Glutamatergic neuron (in vitro differentiated cells): ENCODE data around the gene SEC24A. TPM values are rescaled to one million over a fixed set of nuclear protein-coding genes. Genes with fewer than 3 reads are reported as not detected.

Experiments
- DNase-seq: peaks from one replicate; pipeline ENCODE4 v3.0.0; 2022
- H3K27ac Mint-ChIP-seq: one replicate; pipeline ENCODE4 v1.8.0; 2020; ENCODE audit warnings: mild to moderate bottlenecking, mixed read lengths, inconsistent platforms; ENCODE audit not compliant: unreplicated experiment
- H3K27me3 Mint-ChIP-seq: one replicate; pipeline ENCODE4 v1.8.0; 2020; ENCODE audit warnings: mild to moderate bottlenecking, moderate library complexity, mixed read lengths, inconsistent platforms; ENCODE audit not compliant: unreplicated experiment
- H3K36me3 Mint-ChIP-seq: one replicate; pipeline ENCODE4 v1.8.0; 2020; ENCODE audit warnings: mild to moderate bottlenecking, mixed read lengths, inconsistent platforms; ENCODE audit not compliant: unreplicated experiment
- H3K4me1 Mint-ChIP-seq: one replicate; pipeline ENCODE4 v1.8.0; 2020; ENCODE audit warnings: mild to moderate bottlenecking, low read depth, mixed read lengths, inconsistent platforms; ENCODE audit not compliant: unreplicated experiment
- H3K4me3 Mint-ChIP-seq: one replicate; pipeline ENCODE4 v1.8.0; 2020; ENCODE audit warnings: mild to moderate bottlenecking, mixed read lengths, inconsistent platforms; ENCODE audit not compliant: unreplicated experiment
- H3K9me3 Mint-ChIP-seq: one replicate; pipeline ENCODE4 v1.8.0; 2020; ENCODE audit warnings: mild to moderate bottlenecking, moderate library complexity, mixed read lengths, inconsistent platforms; ENCODE audit not compliant: unreplicated experiment
- total RNA-seq: library from RNA; stranded (reverse); fragmentation: NEBNext Ultra II Directional; extraction: Animal tissue kit (Norgen Biotek cat#: 25700); gene quantifications from one replicate; pipeline ENCODE4 v1.2.1, GENCODE V29; 2021; ENCODE audit not compliant: unreplicated experiment
- TF ChIP-seq, protein P1 (sequence below): fragments of 200-600 bp; sonication (generic); IDR thresholded peaks from one replicate; pipeline ENCODE4 v1.5.0; 2021; ENCODE audit not compliant: partially characterized antibody, unreplicated experiment

Gene SEC24A
- total RNA-seq, 1 donor from 2014 or later = 23.8 TPM

DNA sequence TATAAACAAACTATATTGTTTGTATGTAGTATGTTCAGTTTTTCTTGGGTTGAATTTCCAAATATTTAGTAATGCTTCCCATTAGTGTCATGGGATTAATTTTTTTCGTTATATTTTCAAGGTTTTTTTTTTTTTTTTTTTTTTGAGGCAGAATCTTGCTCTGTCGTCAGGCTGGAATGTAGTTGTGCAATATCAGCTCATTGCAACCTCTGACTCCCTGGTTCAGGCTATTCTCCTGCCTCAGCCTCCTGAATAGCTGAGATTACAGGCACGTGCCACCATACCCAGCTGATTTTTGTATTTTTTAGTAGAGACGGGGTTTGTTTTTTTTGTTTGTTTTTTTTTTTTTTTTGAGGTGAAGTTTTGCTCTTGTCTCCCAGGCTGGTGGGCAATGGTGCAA is 120.6 kb downstream of the SEC24A start:
- H3K36me3 Mint-ChIP-seq = no peaks in the 10 kb centered on the region
- H3K27ac Mint-ChIP-seq = no peak overlapping the region
- H3K9me3 Mint-ChIP-seq = no peaks in the 10 kb centered on the region
- no peak for DNase-seq
- no peak overlapping the region for H3K4me3 Mint-ChIP-seq
- no peaks in the 10 kb centered on the region for H3K27me3 Mint-ChIP-seq
- H3K4me1 Mint-ChIP-seq = no peaks in the 10 kb centered on the region
- TF ChIP-seq, protein P1, sequence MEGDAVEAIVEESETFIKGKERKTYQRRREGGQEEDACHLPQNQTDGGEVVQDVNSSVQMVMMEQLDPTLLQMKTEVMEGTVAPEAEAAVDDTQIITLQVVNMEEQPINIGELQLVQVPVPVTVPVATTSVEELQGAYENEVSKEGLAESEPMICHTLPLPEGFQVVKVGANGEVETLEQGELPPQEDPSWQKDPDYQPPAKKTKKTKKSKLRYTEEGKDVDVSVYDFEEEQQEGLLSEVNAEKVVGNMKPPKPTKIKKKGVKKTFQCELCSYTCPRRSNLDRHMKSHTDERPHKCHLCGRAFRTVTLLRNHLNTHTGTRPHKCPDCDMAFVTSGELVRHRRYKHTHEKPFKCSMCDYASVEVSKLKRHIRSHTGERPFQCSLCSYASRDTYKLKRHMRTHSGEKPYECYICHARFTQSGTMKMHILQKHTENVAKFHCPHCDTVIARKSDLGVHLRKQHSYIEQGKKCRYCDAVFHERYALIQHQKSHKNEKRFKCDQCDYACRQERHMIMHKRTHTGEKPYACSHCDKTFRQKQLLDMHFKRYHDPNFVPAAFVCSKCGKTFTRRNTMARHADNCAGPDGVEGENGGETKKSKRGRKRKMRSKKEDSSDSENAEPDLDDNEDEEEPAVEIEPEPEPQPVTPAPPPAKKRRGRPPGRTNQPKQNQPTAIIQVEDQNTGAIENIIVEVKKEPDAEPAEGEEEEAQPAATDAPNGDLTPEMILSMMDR = no peak

DNA sequence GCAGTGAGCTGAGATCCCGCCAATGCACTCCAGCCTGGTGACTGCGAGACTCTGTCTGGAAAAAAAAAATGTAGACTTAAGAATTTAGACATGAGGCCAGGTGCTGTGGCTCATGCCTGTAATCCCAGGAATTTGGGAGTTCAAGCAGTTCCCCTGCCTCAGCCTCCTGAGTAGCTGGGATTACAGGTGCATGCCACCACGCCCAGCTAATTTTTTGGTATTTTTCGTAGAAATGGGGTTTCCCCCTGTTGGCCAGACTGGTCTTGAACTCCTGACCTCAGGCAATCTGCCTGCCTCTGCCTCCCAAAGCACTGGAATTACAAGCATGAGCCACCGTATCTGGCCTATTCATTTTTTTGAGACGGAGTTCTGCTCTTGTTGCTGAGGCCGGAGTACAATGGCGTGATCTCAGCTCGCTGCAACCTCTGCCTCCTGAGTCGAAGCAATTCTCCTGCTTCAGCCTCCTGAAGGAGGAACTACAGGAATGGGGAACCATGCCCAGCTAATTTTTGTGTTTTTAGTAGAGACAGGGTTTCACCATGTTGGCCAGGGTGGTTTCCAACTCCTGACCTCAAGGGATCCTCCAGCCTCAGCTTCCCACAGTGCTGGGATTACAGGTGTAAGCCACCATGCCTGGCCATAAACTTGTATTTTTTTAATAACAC is 124.0 kb downstream of the SEC24A start:
- Mint-ChIP-seq H3K4me1 (no peaks in the 10 kb centered on the region), H3K27ac (no peak overlapping the region), H3K4me3 (no peak overlapping the region), H3K36me3 (no peaks in the 10 kb centered on the region), H3K9me3 (no peaks in the 10 kb centered on the region), H3K27me3 (no peaks in the 10 kb centered on the region)
- DNase-seq = no peak
- TF ChIP-seq, protein P1 = no peak

DNA sequence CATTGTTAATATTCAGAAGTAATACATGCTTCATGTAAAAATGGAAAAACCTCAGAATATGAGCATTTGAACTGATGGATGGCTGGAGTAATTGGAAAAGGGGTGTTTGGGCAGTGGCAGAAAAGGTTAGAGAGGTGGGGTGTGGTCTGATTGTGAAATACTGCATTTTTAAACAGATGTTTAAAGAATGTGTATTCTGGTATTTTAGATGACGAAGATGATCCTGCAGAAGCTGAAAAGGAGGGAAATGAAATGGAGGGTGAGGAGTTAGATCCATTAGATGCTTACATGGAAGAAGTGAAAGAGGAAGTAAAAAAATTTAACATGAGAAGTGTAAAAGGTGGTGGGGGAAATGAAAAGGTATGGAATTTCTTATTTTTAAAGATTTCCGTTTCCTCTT is 128.8 kb downstream of the SEC24A start:
- H3K4me1 Mint-ChIP-seq = no peaks in the 10 kb centered on the region
- H3K36me3 Mint-ChIP-seq = no peaks in the 10 kb centered on the region
- TF ChIP-seq, protein P1 = no peak
- H3K4me3 Mint-ChIP-seq = no peak overlapping the region
- H3K9me3 Mint-ChIP-seq = no peaks in the 10 kb centered on the region
- no peak for DNase-seq
- H3K27ac Mint-ChIP-seq = no peak overlapping the region
- no peaks in the 10 kb centered on the region for H3K27me3 Mint-ChIP-seq

Other genes with a start within 250 kb of the SEC24A start
- 41.3 TPM for gene CDKN2AIPNL, start 236.9 kb upstream of the SEC24A start, total RNA-seq
- 2.1 TPM for gene JADE2, start 123.1 kb upstream of the SEC24A start, total RNA-seq
- gene SAR1B, start 16.0 kb upstream of the SEC24A start, total RNA-seq = 34.9 TPM
- 41.4 TPM for gene CAMLG, start 89.8 kb downstream of the SEC24A start, total RNA-seq
- gene DDX46, start 110.0 kb downstream of the SEC24A start, total RNA-seq = 53.3 TPM
- gene C5orf24, start 197.2 kb downstream of the SEC24A start, total RNA-seq = 43.2 TPM
- 57.5 TPM for gene TXNDC15, start 225.6 kb downstream of the SEC24A start, total RNA-seq